HepG2 (cell line): ENCODE data around the gene MAN1A1. TPM values are rescaled to one million over a fixed set of nuclear protein-coding genes. Genes with fewer than 3 reads are reported as not detected.

Experiments
- AKNA ChIP-seq: sonication (generic); formaldehyde crosslinking; IDR thresholded peaks from 2 replicates; pipeline ENCODE4 v1.4.0; 2020; ENCODE audit warnings: missing genetic modification reagents, borderline replicate concordance
- NFE2 ChIP-seq: sonication (generic); formaldehyde crosslinking; IDR thresholded peaks from 2 replicates; pipeline ENCODE4 v1.4.0; 2020; ENCODE audit warnings: missing genetic modification reagents
- PAWR ChIP-seq: sonication (generic); formaldehyde crosslinking; IDR thresholded peaks from 2 replicates; pipeline ENCODE4 v1.4.0; 2020; ENCODE audit warnings: missing genetic modification reagents, mild to moderate bottlenecking, borderline replicate concordance
- POGZ ChIP-seq: sonication (generic); formaldehyde crosslinking; IDR thresholded peaks from 2 replicates; pipeline ENCODE4 v1.4.0; 2020; ENCODE audit warnings: mild to moderate bottlenecking, missing genetic modification reagents
- RBM22 ChIP-seq: fragments of 200-400 bp; formaldehyde crosslinking; optimal IDR thresholded peaks from 2 replicates; pipeline ENCODE3; 2017; ENCODE audit warnings: mild to moderate bottlenecking, low read length, moderate library complexity
- REST ChIP-seq, 2 experiments: IDR thresholded peaks; 2 replicates each; pipeline ENCODE4 v1.6.1; 2011 to 2012; ENCODE audit warnings: low read length in 2 of 2, borderline replicate concordance in 1 of 2, low read depth in 1 of 2, mild to moderate bottlenecking in 1 of 2, moderate library complexity in 1 of 2
- ZBTB2 ChIP-seq: sonication (generic); formaldehyde crosslinking; IDR thresholded peaks from 2 replicates; pipeline ENCODE4 v1.8.0; 2022; ENCODE audit warnings: low read depth, missing genetic modification reagents
- ZC3H13 ChIP-seq: sonication (generic); formaldehyde crosslinking; IDR thresholded peaks from 2 replicates; pipeline ENCODE4 v1.8.1; 2023; ENCODE audit warnings: mild to moderate bottlenecking, missing genetic modification reagents, moderate library complexity
- ZNF205 ChIP-seq: IDR thresholded peaks from 2 replicates; pipeline ENCODE4 v1.6.1; 2018; ENCODE audit warnings: missing biosample characterization, missing genetic modification reagents
- ZNF274 ChIP-seq: sonication (generic); formaldehyde crosslinking; IDR thresholded peaks from 2 replicates; pipeline ENCODE4 v1.5.1; 2020; ENCODE audit warnings: mild to moderate bottlenecking, missing genetic modification reagents
- ZNF549 ChIP-seq: sonication (generic); formaldehyde crosslinking; IDR thresholded peaks from 2 replicates; pipeline ENCODE4 v1.5.0; 2020; ENCODE audit warnings: missing genetic modification reagents
- ZNF562 ChIP-seq: sonication (generic); formaldehyde crosslinking; IDR thresholded peaks from 2 replicates; pipeline ENCODE4 v1.8.0; 2022; ENCODE audit warnings: missing genetic modification reagents, borderline replicate concordance
- ZNF609 ChIP-seq: sonication (generic); formaldehyde crosslinking; IDR thresholded peaks from 2 replicates; pipeline ENCODE4 v1.4.0; 2020; ENCODE audit warnings: mild to moderate bottlenecking, missing genetic modification reagents, borderline replicate concordance
- polyA plus RNA-seq, 8 experiments: library from polyadenylated mRNA; depleted of rRNA in 3 of 8; stranded (reverse) in 7 of 8; unstranded in 1 of 8; fragments of >200 nt; fragmentation: Illumina TruSeq in 4 of 8; extraction: Trizol in 4 of 8; gene quantifications; 2 replicates each; pipeline versions ENCODE4 v1.2.1 to v1.2.3, GENCODE V29; 2011 to 2016; ENCODE audit warnings: low read depth in 4 of 8, missing spikeins in 1 of 8, mixed read lengths in 1 of 8; ENCODE audit not compliant: insufficient read depth in 1 of 8
- total RNA-seq, 5 experiments: library from RNA; depleted of rRNA; stranded (reverse); fragments of >200 nt; fragmentation: Illumina TruSeq; extraction: Trizol; gene quantifications; 2 replicates each; pipeline ENCODE4 v1.2.3, GENCODE V29; 2016; ENCODE audit warnings: low read depth in 1 of 5

The MAN1A1 gene
- total and polyA plus RNA-seq, 2 of the 13 experiments (the other 11 are each of a cell fraction or from before 2014, with no cell fraction given) = 156 to 236 TPM

GRCh38 chr6:119308048-119308570 lies 41.5 kb downstream of the MAN1A1 start (continued):
- TF ChIP-seq RBM22 = peak; percentile 95
- no peak for TF ChIP-seq PAWR (CRISPR knock-in tag)
- no peak for TF ChIP-seq ZNF562
- TF ChIP-seq NFE2 = peak; percentile 82
- TF ChIP-seq ZBTB2 = no peak
- no peak; the same call in 1 of the 2 replicates for TF ChIP-seq ZNF549
- TF ChIP-seq AKNA = peak; percentile 28; the same call in 1 of the 2 replicates
- TF ChIP-seq ZC3H13 = no peak
- TF ChIP-seq POGZ (CRISPR knock-in tag) = peak; percentile 89
- TF ChIP-seq ZNF274 = no peak
- no peak for TF ChIP-seq ZNF609 (CRISPR knock-in tag)
- no peak for TF ChIP-seq REST (IDR thresholded peaks at IDR 0.05; ENCODE audit: borderline replicate concordance in 1 of 2, low read depth in 1 of 2, low read length in 2 of 2)
- TF ChIP-seq ZNF205 = no peak
